Esophagus muscularis mucosa (tissue), 4 donors: Measurements from ENCODE around the gene ARL16.

ENCODE experiments used
- EP300 ChIP-seq: sonication (generic); formaldehyde crosslinking; IDR thresholded peaks from one replicate; pipeline ENCODE4 v1.6.1; 2017; ENCODE audit warnings: antibody characterized with exemption
- POLR2A ChIP-seq: fragments of 450-650 bp; IDR thresholded peaks from one replicate; pipeline ENCODE4 v1.6.1; 2017; ENCODE audit warnings: antibody characterized with exemption, moderate library complexity, mild to moderate bottlenecking, low read depth
- TF ChIP-seq, protein P1 (sequence below), 3 experiments: fragments of 200-600 bp in 2 of 3; fragments of 450-650 bp in 1 of 3; sonication (generic) in 2 of 3; IDR thresholded peaks; one replicate each; pipeline ENCODE4 v1.5.1; 2017 to 2019; ENCODE audit warnings: antibody characterized with exemption in 3 of 3, mild to moderate bottlenecking in 2 of 3, moderate library complexity in 1 of 3

DNA sequence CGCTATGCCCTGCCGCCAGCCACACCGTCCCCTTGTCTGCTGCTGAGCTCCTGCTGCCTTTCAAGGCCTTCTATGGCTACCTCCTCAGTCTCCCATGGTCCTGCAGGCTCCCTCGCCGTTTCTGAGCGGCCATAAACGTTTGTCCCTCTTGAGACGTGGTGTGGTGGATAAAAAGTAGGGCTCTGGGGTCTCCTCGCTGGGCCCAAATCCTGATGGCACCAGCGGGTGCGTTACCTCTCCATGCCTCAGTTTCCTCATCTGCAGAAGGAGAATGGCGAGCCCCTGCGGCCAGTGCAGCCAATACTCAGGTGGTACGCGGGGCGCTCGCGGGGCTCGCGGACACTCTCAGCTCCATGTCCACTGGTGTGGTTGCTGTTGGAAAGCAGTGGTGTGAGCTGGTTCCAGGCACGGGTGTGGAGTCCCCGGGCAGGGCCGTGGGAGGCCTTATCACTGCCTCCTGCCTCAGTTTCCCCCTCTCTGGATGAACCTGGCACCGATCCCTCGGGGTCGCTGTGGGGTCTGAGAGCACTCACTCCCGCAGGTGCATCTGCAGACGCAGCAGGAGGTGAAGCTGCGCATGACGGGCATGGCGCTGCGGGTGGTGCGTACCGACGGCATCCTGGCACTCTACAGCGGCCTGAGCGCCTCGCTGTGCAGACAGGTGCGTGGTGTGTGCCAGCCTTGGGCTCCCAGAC, 31.0 kb upstream of the ARL16 start:
- TF ChIP-seq, protein P1, sequence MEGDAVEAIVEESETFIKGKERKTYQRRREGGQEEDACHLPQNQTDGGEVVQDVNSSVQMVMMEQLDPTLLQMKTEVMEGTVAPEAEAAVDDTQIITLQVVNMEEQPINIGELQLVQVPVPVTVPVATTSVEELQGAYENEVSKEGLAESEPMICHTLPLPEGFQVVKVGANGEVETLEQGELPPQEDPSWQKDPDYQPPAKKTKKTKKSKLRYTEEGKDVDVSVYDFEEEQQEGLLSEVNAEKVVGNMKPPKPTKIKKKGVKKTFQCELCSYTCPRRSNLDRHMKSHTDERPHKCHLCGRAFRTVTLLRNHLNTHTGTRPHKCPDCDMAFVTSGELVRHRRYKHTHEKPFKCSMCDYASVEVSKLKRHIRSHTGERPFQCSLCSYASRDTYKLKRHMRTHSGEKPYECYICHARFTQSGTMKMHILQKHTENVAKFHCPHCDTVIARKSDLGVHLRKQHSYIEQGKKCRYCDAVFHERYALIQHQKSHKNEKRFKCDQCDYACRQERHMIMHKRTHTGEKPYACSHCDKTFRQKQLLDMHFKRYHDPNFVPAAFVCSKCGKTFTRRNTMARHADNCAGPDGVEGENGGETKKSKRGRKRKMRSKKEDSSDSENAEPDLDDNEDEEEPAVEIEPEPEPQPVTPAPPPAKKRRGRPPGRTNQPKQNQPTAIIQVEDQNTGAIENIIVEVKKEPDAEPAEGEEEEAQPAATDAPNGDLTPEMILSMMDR (IDR thresholded peaks at IDR 0.05) = no peak
- TF ChIP-seq EP300 (no peak), POLR2A (no peak)
